B cell (primary cell): ENCODE results near the gene ENO4. TPM values are rescaled to one million over a fixed set of nuclear protein-coding genes. Genes with fewer than 3 reads are reported as not detected.

Experiments used
- ATAC-seq: fragments of 200-7000 bp; cut with Tn5 transposase; one replicate; pipeline ENCODE4 v1.10.0; 2021; ENCODE audit warnings: low read depth, mild to moderate bottlenecking, moderate number of reproducible peaks, moderate library complexity
- CTCF ChIA-PET: fragments of 350-600 bp; sonication (Branson Sonifier 250); formaldehyde crosslinking; loops from one replicate; lab custom pipeline; 2021; ENCODE audit warnings: antibody characterized with exemption, inconsistent platforms; lab: Charles Lee
- POLR2A ChIA-PET: fragments of 350-600 bp; sonication (Branson Sonifier 250); formaldehyde crosslinking; loops from one replicate; lab custom pipeline; 2021; ENCODE audit warnings: antibody characterized with exemption; lab: Charles Lee
- DNase-seq: peaks from one replicate; pipeline ENCODE4 v3.0.0; 2013
- H2AFZ ChIP-seq: 2 replicates; pipeline ENCODE4 v1.6.1; 2012; ENCODE audit warnings: mild to moderate bottlenecking, low read depth, low read length; ENCODE audit not compliant: insufficient read depth, poor library complexity, severe bottlenecking
- H3K27ac ChIP-seq, 2 donors: 1 replicate in 1 of 2; 2 replicates in 1 of 2; pipeline ENCODE4 v1.5.1; 2012 to 2013; ENCODE audit warnings: low read length in 2 of 2, mild to moderate bottlenecking in 2 of 2, moderate library complexity in 1 of 2
- H3K27me3 ChIP-seq, 4 experiments: fragments of 200-600 bp in 1 of 4; sonication (generic) in 1 of 4; replicated peaks in 1 of 4; 1 replicate in 2 of 4; 2 replicates in 2 of 4; pipeline versions ENCODE4 v1.6.1 to v1.7.0; 2013 to 2016; ENCODE audit warnings: low read length in 3 of 4, mild to moderate bottlenecking in 2 of 4, mixed read lengths in 1 of 4, moderate library complexity in 1 of 4; ENCODE audit not compliant: insufficient read depth in 4 of 4, control insufficient read depth in 3 of 4; ENCODE audit errors: control extremely low read depth in 1 of 4
- H3K36me3 ChIP-seq, 2 experiments: replicated peaks in 1 of 2; 1 replicate in 1 of 2; 2 replicates in 1 of 2; pipeline versions ENCODE4 v1.6.1 to v1.7.1; 2013; ENCODE audit warnings: low read length in 1 of 2; ENCODE audit not compliant: insufficient read depth in 2 of 2, control insufficient read depth in 1 of 2; ENCODE audit errors: control extremely low read depth in 1 of 2, extremely low read depth in 1 of 2
- H3K4me1 ChIP-seq, 2 donors: fragments of 200-600 bp in 1 of 2; sonication (generic) in 1 of 2; 1 replicate in 1 of 2; 2 replicates in 1 of 2; pipeline versions ENCODE4 v1.5.1 to v1.6.1; 2013 to 2017; ENCODE audit warnings: low read length in 2 of 2; ENCODE audit not compliant: control insufficient read depth in 2 of 2, insufficient read depth in 2 of 2
- H3K4me2 ChIP-seq: replicated peaks from 2 replicates; pipeline ENCODE3; 2012; ENCODE audit warnings: mild to moderate bottlenecking, low read depth, low read length; ENCODE audit not compliant: poor library complexity, severe bottlenecking
- H3K4me3 ChIP-seq, 5 experiments: fragments of 200-600 bp in 1 of 5; sonication (generic) in 1 of 5; 1 replicate in 3 of 5; 2 replicates in 2 of 5; pipeline versions ENCODE4 v1.5.1 to v1.7.0; 2011 to 2016; ENCODE audit warnings: low read length in 4 of 5, mild to moderate bottlenecking in 4 of 5, low read depth in 2 of 5, control low read depth in 1 of 5, moderate library complexity in 1 of 5; ENCODE audit not compliant: insufficient read depth in 1 of 5; ENCODE audit errors: control extremely low read depth in 1 of 5, extremely low read depth in 1 of 5
- H3K79me2 ChIP-seq: fragments of 200-600 bp; sonication (generic); one replicate; pipeline ENCODE4 v1.6.0; 2016; ENCODE audit warnings: low read length; ENCODE audit not compliant: control insufficient read depth, insufficient read depth
- H3K9ac ChIP-seq: fragments of 200-600 bp; sonication (generic); 2 replicates; pipeline ENCODE4 v1.6.1; 2017; ENCODE audit warnings: mild to moderate bottlenecking, low read length, moderate library complexity
- H3K9me3 ChIP-seq, 3 donors: one replicate each; pipeline versions ENCODE4 v1.6.1 to v1.7.1; 2013; ENCODE audit warnings: low read length in 2 of 3; ENCODE audit not compliant: control insufficient read depth in 2 of 3, insufficient read depth in 1 of 3; ENCODE audit errors: control extremely low read depth in 1 of 3
- H4K20me1 ChIP-seq: 2 replicates; pipeline ENCODE4 v1.6.0; 2012; ENCODE audit warnings: mild to moderate bottlenecking, low read length; ENCODE audit not compliant: insufficient read depth, control insufficient read depth, poor library complexity, severe bottlenecking
- H3K27ac Mint-ChIP-seq: one replicate; pipeline ENCODE4 v1.8.0; 2021; ENCODE audit warnings: mixed read lengths
- H3K27me3 Mint-ChIP-seq: one replicate; pipeline ENCODE4 v1.8.0; 2021; ENCODE audit warnings: mixed read lengths
- H3K4me1 Mint-ChIP-seq: one replicate; pipeline ENCODE4 v1.8.0; 2021; ENCODE audit warnings: mixed read lengths
- H3K4me3 Mint-ChIP-seq: one replicate; pipeline ENCODE4 v1.8.0; 2021; ENCODE audit warnings: mixed read lengths
- H3K9me3 Mint-ChIP-seq: one replicate; pipeline ENCODE4 v1.8.0; 2022; ENCODE audit warnings: mixed read lengths; ENCODE audit not compliant: insufficient read depth
- CTCF ChIP-seq: fragments of 200-600 bp; IDR thresholded peaks from one replicate; pipeline ENCODE4 v1.8.0; 2022; ENCODE audit warnings: antibody characterized with exemption, mild to moderate bottlenecking
- EZH2 ChIP-seq: IDR thresholded peaks from 2 replicates; pipeline ENCODE4 v1.6.1; 2012; ENCODE audit warnings: borderline replicate concordance, low read depth, mild to moderate bottlenecking, moderate library complexity, low read length; ENCODE audit not compliant: insufficient read depth, poor library complexity, severe bottlenecking
- WGBS: methylation state at CpG from one replicate; pipeline ENCODE4 v1.1.5; 2013; ENCODE audit warnings: missing lambda C conversion rate; ENCODE audit not compliant: insufficient coverage; 5-methylcytosine and 5-hydroxymethylcytosine counted together
- intact Hi-C: fragments of 100-400 bp; cut with micrococcal nuclease; formaldehyde crosslinking; loops from one replicate; pipeline ENCODE4 v1.10.0; 2022
- polyA plus RNA-seq: library from polyadenylated mRNA; depleted of rRNA; stranded (reverse); fragments of >200 nt; gene quantifications from 2 replicates; pipeline ENCODE4 v1.2.3, GENCODE V29; 2012
- total RNA-seq, 2 donors: library from RNA; stranded (reverse); fragments of 120-200 nt in 1 of 2; gene quantifications; 1 replicate in 1 of 2; 2 replicates in 1 of 2; pipeline versions ENCODE4 v1.2.3 to v1.2.4, GENCODE V29; 2013 to 2022

The ENO4 gene
- total and polyA plus RNA-seq, 2 donors (not counting 1 experiment from before 2014, with no cell fraction given) = 0.07 to 0.37 TPM

- Histone ChIP-seq H3K9me3 (peaks cover 0 to 4% (median 0%) of the 10 kb centered on the region in 3 donors), H3K36me3 (no peaks in the 10 kb centered on the region), H3K27me3 (peaks cover 0 to 28% (median 4%) of the 10 kb centered on the region in 4 experiments), H4K20me1 (no peaks in the 10 kb centered on the region), H3K4me2 (peak overlapping the region; percentile 72), H3K4me3 (peak overlapping the region in 3 of 5 experiments; percentile 49 to 82 (median 73)), H3K79me2 (no peaks in the 10 kb centered on the region), H3K9ac (peak overlapping the region; percentile 82), H3K27ac (peak overlapping the region; percentile 34 to 77), H3K4me1 (peaks cover 11 to 35% of the 10 kb centered on the region in 2 donors), H2AFZ (peak overlapping the region; percentile 48)
- Mint-ChIP-seq H3K4me1 (peaks cover 37% of the 10 kb centered on the region), H3K4me3 (peak overlapping the region; percentile 86), H3K27ac (peak overlapping the region; percentile 93), H3K27me3 (peaks cover 13% of the 10 kb centered on the region), H3K9me3 (no peaks in the 10 kb centered on the region)
- ChIA-PET CTCF (no interaction called here), POLR2A (no interaction called here)
- no peak for ATAC-seq
- intact Hi-C loops = no loop called here
- no peak for DNase-seq
- TF ChIP-seq CTCF = no peak
- TF ChIP-seq EZH2 = no peak
- WGBS = 73% methylated on average over 8 of the region's 10 CpGs
Measured at GRCh38 chr10:116850058-116850611, 836 bp downstream of the ENO4 start.

- intact Hi-C loops = no loop called here
- Histone ChIP-seq H3K27ac (no peak overlapping the region), H3K4me1 (peaks cover 10 to 32% of the 10 kb centered on the region in 2 donors), H3K36me3 (no peaks in the 10 kb centered on the region), H3K9me3 (peaks cover 0 to 8% (median 0%) of the 10 kb centered on the region in 3 donors), H3K27me3 (peaks cover 0 to 28% (median 4%) of the 10 kb centered on the region in 4 experiments), H3K79me2 (no peaks in the 10 kb centered on the region), H2AFZ (no peak overlapping the region), H3K4me2 (no peak overlapping the region), H3K4me3 (no peak overlapping the region), H3K9ac (no peak overlapping the region), H4K20me1 (no peaks in the 10 kb centered on the region)
- POLR2A ChIA-PET = no interaction called here
- TF ChIP-seq EZH2 = no peak
- no peak for TF ChIP-seq CTCF
- Mint-ChIP-seq H3K27me3 (peaks cover 13% of the 10 kb centered on the region), H3K9me3 (no peaks in the 10 kb centered on the region), H3K27ac (no peak overlapping the region), H3K4me1 (peaks cover 23% of the 10 kb centered on the region), H3K4me3 (no peak overlapping the region)
- WGBS = no CpG with 5 or more reads among the region's 1 CpG
- CTCF ChIA-PET = no interaction called here
- DNase-seq = no peak
- ATAC-seq = no peak
Measured at GRCh38 chr10:116852246-116852645, 2.9 kb downstream of the ENO4 start.
